WTC11 (cell line): ENCODE results near the gene RAN.

Experiments
- GABPB1 ChIP-seq: sonication (generic); formaldehyde crosslinking; IDR thresholded peaks from 2 replicates; pipeline ENCODE4 v1.8.1; 2023; ENCODE audit warnings: mild to moderate bottlenecking, missing genetic modification reagents
- ZNF232 ChIP-seq: sonication (generic); formaldehyde crosslinking; IDR thresholded peaks from 2 replicates; pipeline ENCODE4 v1.8.0; 2022; ENCODE audit warnings: mild to moderate bottlenecking, missing genetic modification reagents
- TF ChIP-seq, protein P1 (sequence below): fragments of 250-450 bp; sonication (Bioruptor Pico); IDR thresholded peaks from 2 replicates; pipeline ENCODE4 v1.9.0; 2021; ENCODE audit warnings: mild to moderate bottlenecking
- TF ChIP-seq, protein P2 (sequence below): sonication (generic); formaldehyde crosslinking; IDR thresholded peaks from 2 replicates; pipeline ENCODE4 v1.8.0; 2023; ENCODE audit warnings: mild to moderate bottlenecking, missing genetic modification reagents
- TF ChIP-seq, protein P3 (sequence below): sonication (generic); formaldehyde crosslinking; IDR thresholded peaks from 2 replicates; pipeline ENCODE4 v1.8.0; 2022; ENCODE audit warnings: mild to moderate bottlenecking, missing genetic modification reagents
- TF ChIP-seq, protein P4 (sequence below): fragments of 250-450 bp; sonication (Bioruptor Pico); IDR thresholded peaks from 2 replicates; pipeline ENCODE4 v2.1.2; 2022; ENCODE audit warnings: mild to moderate bottlenecking, moderate library complexity
- TF ChIP-seq, protein P5 (sequence below): fragments of 200-600 bp; IDR thresholded peaks from 2 replicates; pipeline ENCODE4 v1.8.0; 2022; ENCODE audit warnings: antibody characterized with exemption

DNA sequence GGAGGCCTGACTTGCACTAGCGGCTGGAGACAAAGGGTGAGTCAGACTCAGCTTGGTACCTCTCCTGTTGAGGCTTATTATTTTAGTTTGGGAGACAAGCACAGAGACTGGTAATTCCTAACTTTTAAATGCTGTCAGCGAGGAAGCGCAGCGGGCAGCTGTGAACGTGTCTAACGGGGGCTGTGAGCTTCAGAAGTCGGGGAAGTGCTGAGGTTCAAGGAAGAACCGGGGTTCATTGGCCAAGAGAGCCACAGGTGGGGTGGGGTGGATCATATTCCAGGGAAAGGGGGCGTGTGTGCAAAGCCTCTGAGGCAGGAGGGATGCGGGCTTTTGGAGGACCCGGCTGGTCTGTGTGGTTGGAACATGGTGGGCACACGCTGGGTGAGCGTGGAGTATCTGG is 45.7 kb downstream of the RAN start:
- TF ChIP-seq GABPB1 (CRISPR knock-in tag): no peak
- TF ChIP-seq, protein P1, sequence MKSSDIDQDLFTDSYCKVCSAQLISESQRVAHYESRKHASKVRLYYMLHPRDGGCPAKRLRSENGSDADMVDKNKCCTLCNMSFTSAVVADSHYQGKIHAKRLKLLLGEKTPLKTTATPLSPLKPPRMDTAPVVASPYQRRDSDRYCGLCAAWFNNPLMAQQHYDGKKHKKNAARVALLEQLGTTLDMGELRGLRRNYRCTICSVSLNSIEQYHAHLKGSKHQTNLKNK (CRISPR knock-in tag): no peak
- TF ChIP-seq, protein P2, sequence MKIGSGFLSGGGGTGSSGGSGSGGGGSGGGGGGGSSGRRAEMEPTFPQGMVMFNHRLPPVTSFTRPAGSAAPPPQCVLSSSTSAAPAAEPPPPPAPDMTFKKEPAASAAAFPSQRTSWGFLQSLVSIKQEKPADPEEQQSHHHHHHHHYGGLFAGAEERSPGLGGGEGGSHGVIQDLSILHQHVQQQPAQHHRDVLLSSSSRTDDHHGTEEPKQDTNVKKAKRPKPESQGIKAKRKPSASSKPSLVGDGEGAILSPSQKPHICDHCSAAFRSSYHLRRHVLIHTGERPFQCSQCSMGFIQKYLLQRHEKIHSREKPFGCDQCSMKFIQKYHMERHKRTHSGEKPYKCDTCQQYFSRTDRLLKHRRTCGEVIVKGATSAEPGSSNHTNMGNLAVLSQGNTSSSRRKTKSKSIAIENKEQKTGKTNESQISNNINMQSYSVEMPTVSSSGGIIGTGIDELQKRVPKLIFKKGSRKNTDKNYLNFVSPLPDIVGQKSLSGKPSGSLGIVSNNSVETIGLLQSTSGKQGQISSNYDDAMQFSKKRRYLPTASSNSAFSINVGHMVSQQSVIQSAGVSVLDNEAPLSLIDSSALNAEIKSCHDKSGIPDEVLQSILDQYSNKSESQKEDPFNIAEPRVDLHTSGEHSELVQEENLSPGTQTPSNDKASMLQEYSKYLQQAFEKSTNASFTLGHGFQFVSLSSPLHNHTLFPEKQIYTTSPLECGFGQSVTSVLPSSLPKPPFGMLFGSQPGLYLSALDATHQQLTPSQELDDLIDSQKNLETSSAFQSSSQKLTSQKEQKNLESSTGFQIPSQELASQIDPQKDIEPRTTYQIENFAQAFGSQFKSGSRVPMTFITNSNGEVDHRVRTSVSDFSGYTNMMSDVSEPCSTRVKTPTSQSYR (CRISPR knock-in tag): no peak
- TF ChIP-seq, protein P3, sequence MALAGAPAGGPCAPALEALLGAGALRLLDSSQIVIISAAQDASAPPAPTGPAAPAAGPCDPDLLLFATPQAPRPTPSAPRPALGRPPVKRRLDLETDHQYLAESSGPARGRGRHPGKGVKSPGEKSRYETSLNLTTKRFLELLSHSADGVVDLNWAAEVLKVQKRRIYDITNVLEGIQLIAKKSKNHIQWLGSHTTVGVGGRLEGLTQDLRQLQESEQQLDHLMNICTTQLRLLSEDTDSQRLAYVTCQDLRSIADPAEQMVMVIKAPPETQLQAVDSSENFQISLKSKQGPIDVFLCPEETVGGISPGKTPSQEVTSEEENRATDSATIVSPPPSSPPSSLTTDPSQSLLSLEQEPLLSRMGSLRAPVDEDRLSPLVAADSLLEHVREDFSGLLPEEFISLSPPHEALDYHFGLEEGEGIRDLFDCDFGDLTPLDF (CRISPR knock-in tag): no peak
- TF ChIP-seq, protein P4, sequence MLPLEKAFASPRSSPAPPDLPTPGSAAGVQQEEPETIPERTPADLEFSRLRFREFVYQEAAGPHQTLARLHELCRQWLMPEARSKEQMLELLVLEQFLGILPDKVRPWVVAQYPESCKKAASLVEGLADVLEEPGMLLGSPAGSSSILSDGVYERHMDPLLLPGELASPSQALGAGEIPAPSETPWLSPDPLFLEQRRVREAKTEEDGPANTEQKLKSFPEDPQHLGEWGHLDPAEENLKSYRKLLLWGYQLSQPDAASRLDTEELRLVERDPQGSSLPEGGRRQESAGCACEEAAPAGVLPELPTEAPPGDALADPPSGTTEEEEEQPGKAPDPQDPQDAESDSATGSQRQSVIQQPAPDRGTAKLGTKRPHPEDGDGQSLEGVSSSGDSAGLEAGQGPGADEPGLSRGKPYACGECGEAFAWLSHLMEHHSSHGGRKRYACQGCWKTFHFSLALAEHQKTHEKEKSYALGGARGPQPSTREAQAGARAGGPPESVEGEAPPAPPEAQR (CRISPR knock-in tag): no peak
- TF ChIP-seq, protein P5, sequence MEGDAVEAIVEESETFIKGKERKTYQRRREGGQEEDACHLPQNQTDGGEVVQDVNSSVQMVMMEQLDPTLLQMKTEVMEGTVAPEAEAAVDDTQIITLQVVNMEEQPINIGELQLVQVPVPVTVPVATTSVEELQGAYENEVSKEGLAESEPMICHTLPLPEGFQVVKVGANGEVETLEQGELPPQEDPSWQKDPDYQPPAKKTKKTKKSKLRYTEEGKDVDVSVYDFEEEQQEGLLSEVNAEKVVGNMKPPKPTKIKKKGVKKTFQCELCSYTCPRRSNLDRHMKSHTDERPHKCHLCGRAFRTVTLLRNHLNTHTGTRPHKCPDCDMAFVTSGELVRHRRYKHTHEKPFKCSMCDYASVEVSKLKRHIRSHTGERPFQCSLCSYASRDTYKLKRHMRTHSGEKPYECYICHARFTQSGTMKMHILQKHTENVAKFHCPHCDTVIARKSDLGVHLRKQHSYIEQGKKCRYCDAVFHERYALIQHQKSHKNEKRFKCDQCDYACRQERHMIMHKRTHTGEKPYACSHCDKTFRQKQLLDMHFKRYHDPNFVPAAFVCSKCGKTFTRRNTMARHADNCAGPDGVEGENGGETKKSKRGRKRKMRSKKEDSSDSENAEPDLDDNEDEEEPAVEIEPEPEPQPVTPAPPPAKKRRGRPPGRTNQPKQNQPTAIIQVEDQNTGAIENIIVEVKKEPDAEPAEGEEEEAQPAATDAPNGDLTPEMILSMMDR: no peak
- no peak for TF ChIP-seq ZNF232 (CRISPR knock-in tag)
